Left lung (tissue), 10 donors: ENCODE results near the gene DCXR. TPM values are rescaled to one million over a fixed set of nuclear protein-coding genes. Genes with fewer than 3 reads are reported as not detected.

ENCODE experiments used
- ATAC-seq: fragments of 200-7000 bp; cut with Tn5 transposase; one replicate; pipeline ENCODE4 v1.9.1; 2020; ENCODE audit warnings: moderate library complexity
- DNase-seq, 4 donors: peaks; one replicate each; pipeline ENCODE4 v3.0.0-alpha.2; 2013 to 2020
- H3K27ac ChIP-seq, 2 donors: fragments of 200-600 bp; sonication (generic) in 1 of 2; one replicate each; pipeline versions ENCODE4 v1.5.0 to v1.8.0; 2020 to 2021
- H3K27me3 ChIP-seq, 2 donors: fragments of 200-600 bp; sonication (generic) in 1 of 2; one replicate each; pipeline versions ENCODE4 v1.5.0 to v1.8.0; 2020 to 2021
- H3K36me3 ChIP-seq, 2 donors: fragments of 200-600 bp; sonication (generic) in 1 of 2; one replicate each; pipeline versions ENCODE4 v1.5.0 to v1.8.0; 2020 to 2021
- H3K4me1 ChIP-seq, 2 donors: fragments of 200-600 bp; one replicate each; pipeline ENCODE4 v1.8.0; 2021
- H3K4me3 ChIP-seq, 2 donors: fragments of 200-600 bp; sonication (generic) in 1 of 2; one replicate each; pipeline versions ENCODE4 v1.5.0 to v1.8.0; 2020 to 2021; ENCODE audit warnings: mild to moderate bottlenecking in 1 of 2
- H3K9me3 ChIP-seq, 2 donors: fragments of 200-600 bp; sonication (generic) in 1 of 2; one replicate each; pipeline versions ENCODE4 v1.5.0 to v1.8.0; 2020 to 2021
- CTCF ChIP-seq, 2 donors: fragments of 200-600 bp; sonication (generic) in 1 of 2; IDR thresholded peaks; one replicate each; pipeline versions ENCODE4 v1.5.0 to v1.8.0; 2021; ENCODE audit warnings: antibody characterized with exemption in 2 of 2
- intact Hi-C, 2 donors: fragments of 100-400 bp; cut with DNase I; formaldehyde crosslinking; loops; one replicate each; pipeline versions ENCODE4 v1.11.2 to v1.14.2; 2022
- polyA plus RNA-seq, 6 donors: library from polyadenylated mRNA; unstranded; fragments of 120-200 nt; gene quantifications; one replicate each; pipeline ENCODE4 v1.2.1, GENCODE V29; 2013; ENCODE audit not compliant: insufficient read length in 6 of 6
- total RNA-seq, 2 donors: library from RNA; stranded (reverse); fragmentation: NEBNext Ultra II Directional; extraction: Animal tissue kit (Norgen Biotek cat#: 25700); gene quantifications; one replicate each; pipeline ENCODE4 v1.2.1, GENCODE V29; 2021
- donor health status: DM: no; HTN: yes; CAD: no.
- donor health status: DM: no; HTN: no; CAD: no.

The DCXR gene
- total and polyA plus RNA-seq, 8 donors: 56.0 to 152 (median 79.4) TPM

DNA sequence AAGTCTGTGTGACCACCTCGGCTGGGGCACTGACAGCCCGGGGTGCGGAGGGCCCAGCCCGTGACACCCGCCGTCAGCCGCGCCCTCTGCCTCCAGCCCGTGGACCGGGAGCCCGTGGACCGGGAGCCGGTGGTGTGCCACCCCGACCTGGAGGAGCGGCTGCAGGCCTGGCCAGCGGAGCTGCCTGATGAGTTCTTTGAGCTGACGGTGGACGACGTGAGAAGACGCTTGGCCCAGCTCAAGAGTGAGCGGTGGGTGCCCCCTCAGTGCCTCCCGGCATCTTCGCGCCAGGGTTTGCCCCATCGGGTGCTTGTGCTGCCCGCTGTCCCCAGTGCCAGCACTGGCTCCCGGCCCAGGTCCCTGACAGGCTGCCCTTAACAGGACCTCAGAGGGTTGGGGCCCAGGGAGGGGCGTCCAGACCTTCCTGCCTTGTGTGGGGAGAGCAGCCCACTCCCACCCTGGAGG is 28.5 kb downstream of the DCXR start:
- no peak for TF ChIP-seq CTCF (IDR thresholded peaks at IDR 0.05)
- peaks cover 0 to 13% of the 10 kb centered on the region in 2 donors for H3K36me3 ChIP-seq
- intact Hi-C loops: no loop called here
- no peak overlapping the region for H3K27ac ChIP-seq
- DNase-seq: no peak
- H3K4me3 ChIP-seq: no peak overlapping the region
- peaks cover 0 to 11% of the 10 kb centered on the region in 2 donors for H3K4me1 ChIP-seq
- ATAC-seq: no peak
- no peaks in the 10 kb centered on the region for H3K27me3 ChIP-seq
- no peaks in the 10 kb centered on the region for H3K9me3 ChIP-seq

DNA sequence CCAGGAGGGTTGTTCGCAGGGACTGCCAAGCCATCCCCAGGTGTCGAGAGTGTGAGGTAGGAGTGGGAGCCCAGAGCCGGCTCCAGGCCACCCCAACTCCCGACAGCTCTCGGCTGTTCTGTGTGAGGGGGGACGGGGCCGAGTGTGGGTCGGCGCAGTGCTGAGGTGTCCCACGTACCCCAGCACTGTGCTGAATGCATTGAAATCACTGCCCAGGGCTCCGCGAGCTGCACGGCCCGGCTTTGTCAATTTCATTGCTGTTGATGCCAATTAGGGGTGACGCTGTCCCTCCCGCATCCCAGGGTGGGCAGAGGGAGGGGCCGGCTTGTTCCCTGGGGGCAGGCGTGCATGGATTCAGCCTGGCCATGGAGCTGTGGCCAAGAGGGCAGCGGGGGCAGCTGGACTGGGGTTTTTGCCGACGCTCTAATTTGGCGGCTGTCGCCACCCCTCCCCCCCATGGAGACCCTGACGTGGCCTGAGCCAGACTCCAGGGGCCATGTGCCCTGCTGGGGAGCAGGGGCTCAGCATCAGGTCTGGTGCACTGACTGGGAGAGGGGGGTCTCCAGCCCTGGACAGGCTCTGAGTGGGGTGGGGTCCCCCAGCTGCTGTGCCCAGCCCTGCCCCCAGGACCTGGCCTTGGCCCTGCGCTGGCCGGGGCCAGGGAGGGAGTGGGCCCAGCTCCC is 29.1 kb downstream of the DCXR start:
- Histone ChIP-seq H3K27ac (no peak overlapping the region), H3K4me3 (no peak overlapping the region), H3K4me1 (peaks cover 0 to 7% of the 10 kb centered on the region in 2 donors), H3K36me3 (peaks cover 0 to 13% of the 10 kb centered on the region in 2 donors), H3K27me3 (no peaks in the 10 kb centered on the region), H3K9me3 (no peaks in the 10 kb centered on the region)
- intact Hi-C loops: no loop called here
- no peak for TF ChIP-seq CTCF (IDR thresholded peaks at IDR 0.05)
- no peak for ATAC-seq
- DNase-seq: no peak

DNA sequence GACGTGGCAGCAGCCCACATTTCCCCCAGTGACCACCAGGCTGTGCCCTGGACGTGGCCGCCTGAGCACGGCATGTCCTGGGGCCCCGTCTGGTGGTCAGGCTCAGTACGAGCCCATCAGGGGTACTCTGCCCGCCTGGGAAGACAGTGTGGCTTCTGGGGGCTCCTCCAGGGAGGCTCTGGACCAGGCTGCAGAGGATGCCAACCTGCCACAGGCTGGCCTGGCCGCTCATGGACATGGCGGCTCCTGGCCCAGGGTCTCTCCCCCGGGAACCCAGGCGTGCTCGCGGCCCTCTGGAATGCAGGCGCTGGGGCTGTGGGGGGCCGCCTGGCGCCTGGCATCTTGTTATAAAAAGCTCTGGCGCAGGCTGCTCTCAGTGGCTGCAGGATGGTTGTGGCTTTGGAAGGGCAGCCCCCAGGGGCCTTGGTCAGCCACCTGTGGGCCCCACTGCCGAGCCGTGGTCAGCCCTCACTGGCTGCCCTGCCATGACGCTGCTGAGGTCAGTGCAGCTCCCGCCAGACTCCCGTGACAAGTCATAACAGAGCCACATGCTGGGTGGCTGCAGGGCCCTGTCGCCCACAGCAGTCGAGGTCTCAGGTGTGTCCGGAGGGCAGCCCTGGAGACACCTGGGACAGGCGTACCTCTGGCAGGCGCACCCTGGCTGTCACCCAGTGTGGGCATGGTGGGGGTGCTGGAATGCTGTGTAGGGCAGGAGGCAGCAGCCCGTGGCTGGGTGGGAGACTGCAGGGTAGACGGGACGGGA is 29.8 kb downstream of the DCXR start:
- Histone ChIP-seq H3K4me1 (no peaks in the 10 kb centered on the region), H3K9me3 (no peaks in the 10 kb centered on the region), H3K36me3 (peaks cover 0 to 13% of the 10 kb centered on the region in 2 donors), H3K27me3 (no peaks in the 10 kb centered on the region), H3K27ac (no peak overlapping the region), H3K4me3 (no peak overlapping the region)
- intact Hi-C loops: no loop called here
- no peak for TF ChIP-seq CTCF (IDR thresholded peaks at IDR 0.05)
- no peak for ATAC-seq
- DNase-seq: no peak

DNA sequence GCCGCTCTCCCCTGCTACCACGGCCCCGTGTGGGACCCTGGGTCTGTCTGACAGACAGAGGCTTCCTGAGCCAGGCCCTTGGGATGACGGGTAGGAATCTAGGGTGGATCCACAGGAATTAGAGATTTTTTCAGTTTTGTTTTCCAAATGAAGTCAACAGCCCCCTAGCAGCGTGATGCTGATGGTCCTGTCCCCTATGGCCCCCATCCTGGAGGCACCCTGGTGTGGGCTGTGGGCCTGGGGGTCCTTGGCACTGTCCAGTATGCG is 30.3 kb downstream of the DCXR start:
- peaks cover 0 to 10% of the 10 kb centered on the region in 2 donors for H3K36me3 ChIP-seq
- no peak overlapping the region for H3K4me3 ChIP-seq
- H3K4me1 ChIP-seq: no peaks in the 10 kb centered on the region
- H3K9me3 ChIP-seq: no peaks in the 10 kb centered on the region
- H3K27me3 ChIP-seq: no peaks in the 10 kb centered on the region
- no peak for TF ChIP-seq CTCF (IDR thresholded peaks at IDR 0.05)
- no peak overlapping the region for H3K27ac ChIP-seq
- intact Hi-C loops: no loop called here
- ATAC-seq (no peak), DNase-seq (no peak)

- no peak for DNase-seq
- TF ChIP-seq CTCF (IDR thresholded peaks at IDR 0.05): no peak
- no peak for ATAC-seq
- Histone ChIP-seq H3K4me3 (no peak overlapping the region), H3K27me3 (no peaks in the 10 kb centered on the region), H3K36me3 (peaks cover 0 to 5% of the 10 kb centered on the region in 2 donors), H3K9me3 (no peaks in the 10 kb centered on the region), H3K27ac (no peak overlapping the region), H3K4me1 (no peaks in the 10 kb centered on the region)
- intact Hi-C loops: no loop called here
Measured at GRCh38 chr17:82006468-82007227, 30.8 kb downstream of the DCXR start.
